Nephron (organoid): ENCODE results near the gene GGT5.
"Not testable (repeated sequence)": the region's sequence is repeated elsewhere in the genome, so short reads cannot be mapped to it uniquely, and the experiment has no call there.

Source experiments
- H3K27ac Mint-ChIP-seq, 3 experiments: 2 replicates each; pipeline ENCODE4 v1.8.0; 2020; ENCODE audit warnings: mixed read lengths in 3 of 3, mild to moderate bottlenecking in 2 of 3, moderate library complexity in 1 of 3
- H3K27me3 Mint-ChIP-seq: 2 replicates; pipeline ENCODE4 v1.8.0; 2021; ENCODE audit warnings: low read depth, mild to moderate bottlenecking, moderate library complexity, mixed read lengths
- H3K36me3 Mint-ChIP-seq: 2 replicates; pipeline ENCODE4 v1.8.0; 2020; ENCODE audit warnings: low read depth, mixed read lengths
- H3K4me1 Mint-ChIP-seq: 2 replicates; pipeline ENCODE4 v1.8.0; 2020; ENCODE audit warnings: mixed read lengths
- H3K4me3 Mint-ChIP-seq, 3 experiments: 2 replicates each; pipeline ENCODE4 v1.8.0; 2020; ENCODE audit warnings: mild to moderate bottlenecking in 3 of 3, mixed read lengths in 3 of 3, moderate library complexity in 2 of 3
- H3K9me3 Mint-ChIP-seq: 2 replicates; pipeline ENCODE4 v1.8.0; 2020; ENCODE audit warnings: mixed read lengths
- TF ChIP-seq, protein P1 (sequence below), 3 experiments: fragments of 200-600 bp; sonication (generic); IDR thresholded peaks; one replicate each; pipeline ENCODE4 v1.5.0; 2021; ENCODE audit warnings: antibody characterized with exemption in 3 of 3; ENCODE audit not compliant: unreplicated experiment in 3 of 3

GGT5 gene

GRCh38 chr22:24285245-24285644 is 40.4 kb upstream of the GGT5 start:
- Mint-ChIP-seq H3K27ac (peak overlapping the region; percentile 5 to 8 (median 5)), H3K4me1 (peaks cover 53% of the 10 kb centered on the region), H3K9me3 (no peaks in the 10 kb centered on the region), H3K36me3 (peaks cover 13% of the 10 kb centered on the region), H3K4me3 (no peak overlapping the region), H3K27me3 (no peaks in the 10 kb centered on the region)
- TF ChIP-seq, protein P1, sequence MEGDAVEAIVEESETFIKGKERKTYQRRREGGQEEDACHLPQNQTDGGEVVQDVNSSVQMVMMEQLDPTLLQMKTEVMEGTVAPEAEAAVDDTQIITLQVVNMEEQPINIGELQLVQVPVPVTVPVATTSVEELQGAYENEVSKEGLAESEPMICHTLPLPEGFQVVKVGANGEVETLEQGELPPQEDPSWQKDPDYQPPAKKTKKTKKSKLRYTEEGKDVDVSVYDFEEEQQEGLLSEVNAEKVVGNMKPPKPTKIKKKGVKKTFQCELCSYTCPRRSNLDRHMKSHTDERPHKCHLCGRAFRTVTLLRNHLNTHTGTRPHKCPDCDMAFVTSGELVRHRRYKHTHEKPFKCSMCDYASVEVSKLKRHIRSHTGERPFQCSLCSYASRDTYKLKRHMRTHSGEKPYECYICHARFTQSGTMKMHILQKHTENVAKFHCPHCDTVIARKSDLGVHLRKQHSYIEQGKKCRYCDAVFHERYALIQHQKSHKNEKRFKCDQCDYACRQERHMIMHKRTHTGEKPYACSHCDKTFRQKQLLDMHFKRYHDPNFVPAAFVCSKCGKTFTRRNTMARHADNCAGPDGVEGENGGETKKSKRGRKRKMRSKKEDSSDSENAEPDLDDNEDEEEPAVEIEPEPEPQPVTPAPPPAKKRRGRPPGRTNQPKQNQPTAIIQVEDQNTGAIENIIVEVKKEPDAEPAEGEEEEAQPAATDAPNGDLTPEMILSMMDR (IDR thresholded peaks at IDR 0.05; ENCODE audit: unreplicated experiment in 3 of 3) = no peak

GRCh38 chr22:24284747-24285203 is 39.9 kb upstream of the GGT5 start:
- Mint-ChIP-seq H3K27ac (peak overlapping the region; percentile 5 to 8 (median 5)), H3K4me3 (no peak overlapping the region), H3K27me3 (no peaks in the 10 kb centered on the region), H3K9me3 (no peaks in the 10 kb centered on the region), H3K36me3 (peaks cover 13% of the 10 kb centered on the region), H3K4me1 (peaks cover 48% of the 10 kb centered on the region)
- TF ChIP-seq, protein P1 (IDR thresholded peaks at IDR 0.05; ENCODE audit: unreplicated experiment in 3 of 3) = no peak

DNA sequence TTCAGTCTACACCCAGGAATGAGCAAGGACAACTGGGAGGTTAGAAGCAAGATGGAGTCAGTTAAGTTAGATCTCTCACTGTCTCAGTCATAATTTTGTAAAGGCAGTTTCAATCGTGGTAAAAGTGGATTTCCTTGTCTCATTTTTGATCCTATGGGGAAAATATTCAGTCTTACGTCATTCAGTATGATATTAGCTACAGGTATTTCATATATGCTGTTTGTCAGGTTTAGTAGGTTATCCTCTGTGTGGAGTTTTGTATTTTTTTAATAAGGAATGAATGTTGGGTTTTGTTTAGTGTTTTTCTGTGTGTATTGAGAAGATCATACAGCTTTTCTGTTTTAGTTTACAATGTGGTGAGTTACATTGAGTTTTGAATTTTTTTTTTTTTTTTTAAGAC is 37.5 kb upstream of the GGT5 start:
- Mint-ChIP-seq H3K27ac (no peak overlapping the region), H3K36me3 (peaks cover 15% of the 10 kb centered on the region)

GRCh38 chr22:24280363-24280762 is 35.5 kb upstream of the GGT5 start:
- not testable (repeated sequence) for H3K9me3 Mint-ChIP-seq, H3K27me3 Mint-ChIP-seq, H3K4me3 Mint-ChIP-seq, H3K27ac Mint-ChIP-seq
- H3K36me3 Mint-ChIP-seq = peaks cover 25% of the 10 kb centered on the region
- H3K4me1 Mint-ChIP-seq = peaks cover 15% of the 10 kb centered on the region

More for the DNA sequence above, 37.5 kb upstream of the GGT5 start:
- Mint-ChIP-seq H3K4me1 (peaks cover 29% of the 10 kb centered on the region), H3K27me3 (no peaks in the 10 kb centered on the region), H3K4me3 (no peak overlapping the region), H3K9me3 (no peaks in the 10 kb centered on the region)
- TF ChIP-seq, protein P1 (IDR thresholded peaks at IDR 0.05; ENCODE audit: unreplicated experiment in 3 of 3) = no peak

- not testable (repeated sequence) for H3K9me3 Mint-ChIP-seq, H3K27me3 Mint-ChIP-seq
- Mint-ChIP-seq H3K4me1 (peaks cover 36% of the 10 kb centered on the region), H3K36me3 (peaks cover 16% of the 10 kb centered on the region), H3K27ac (peak overlapping the region; percentile 27 to 64 (median 32)), H3K4me3 (peak overlapping the region; percentile 44 to 70 (median 45))
- TF ChIP-seq, protein P1 (IDR thresholded peaks at IDR 0.05; ENCODE audit: unreplicated experiment in 3 of 3) = peak in 2 of 3 experiments; percentile 14 to 24
Measured at GRCh38 chr22:24274696-24275405, 30.0 kb upstream of the GGT5 start.

DNA sequence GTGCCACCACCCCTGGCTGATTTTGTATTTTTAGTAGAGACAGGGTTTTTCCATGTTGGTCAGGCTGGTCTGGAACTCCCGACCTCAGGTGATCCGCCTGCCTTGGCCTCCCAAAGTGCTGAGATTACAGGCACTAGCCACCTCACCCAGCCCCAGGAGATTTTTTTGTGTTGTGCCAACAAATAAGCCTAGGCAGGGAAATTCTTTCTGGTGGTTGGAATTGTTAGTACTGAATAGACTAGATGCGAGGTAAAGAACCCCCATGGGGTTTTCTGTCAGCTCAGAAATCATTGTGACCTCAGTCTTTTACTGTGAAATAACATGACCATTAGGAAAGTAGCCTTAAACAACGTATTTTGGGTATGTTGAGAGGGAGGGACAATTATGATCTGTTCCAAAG is 29.0 kb upstream of the GGT5 start:
- not testable (repeated sequence) for H3K27ac Mint-ChIP-seq, H3K9me3 Mint-ChIP-seq, H3K27me3 Mint-ChIP-seq
- peak overlapping the region; percentile 22 to 52 (median 34) for H3K4me3 Mint-ChIP-seq
- peaks cover 16% of the 10 kb centered on the region for H3K36me3 Mint-ChIP-seq
- H3K4me1 Mint-ChIP-seq = peaks cover 36% of the 10 kb centered on the region

GRCh38 chr22:24273031-24273430 is 28.1 kb upstream of the GGT5 start:
- peaks cover 16% of the 10 kb centered on the region for H3K36me3 Mint-ChIP-seq
- not testable (repeated sequence) for H3K27me3 Mint-ChIP-seq, H3K27ac Mint-ChIP-seq, H3K9me3 Mint-ChIP-seq
- H3K4me3 Mint-ChIP-seq = peak overlapping the region; percentile 52 to 87 (median 57)
- H3K4me1 Mint-ChIP-seq = peaks cover 36% of the 10 kb centered on the region
